Upper lobe of right lung (tissue), 1 donor: ENCODE measurements around the gene MVK. TPM values are rescaled to one million over a fixed set of nuclear protein-coding genes. Genes with fewer than 3 reads are reported as not detected.

ENCODE experiments used
- ATAC-seq: fragments of 200-7000 bp; cut with Tn5 transposase; one replicate; pipeline ENCODE4 v1.9.1; 2020; ENCODE audit warnings: mild to moderate bottlenecking, moderate library complexity
- DNase-seq: peaks from one replicate; pipeline ENCODE4 v3.0.0-alpha.2; 2020
- H3K27ac ChIP-seq: fragments of 200-600 bp; one replicate; pipeline ENCODE4 v1.8.0; 2022
- H3K27me3 ChIP-seq: fragments of 200-600 bp; one replicate; pipeline ENCODE4 v1.8.0; 2022; ENCODE audit warnings: mild to moderate bottlenecking
- H3K36me3 ChIP-seq: fragments of 200-600 bp; one replicate; pipeline ENCODE4 v1.8.0; 2022
- H3K4me1 ChIP-seq: fragments of 200-600 bp; one replicate; pipeline ENCODE4 v1.8.0; 2022
- H3K4me3 ChIP-seq: fragments of 200-600 bp; one replicate; pipeline ENCODE4 v1.8.0; 2022; ENCODE audit warnings: mild to moderate bottlenecking
- H3K9me3 ChIP-seq: fragments of 200-600 bp; one replicate; pipeline ENCODE4 v1.8.0; 2022
- CTCF ChIP-seq: fragments of 200-600 bp; IDR thresholded peaks from one replicate; pipeline ENCODE4 v1.8.0; 2022; ENCODE audit warnings: antibody characterized with exemption
- intact Hi-C: fragments of 100-400 bp; cut with DNase I; formaldehyde crosslinking; loops from one replicate; pipeline ENCODE4 v1.11.0; 2022
- total RNA-seq: library from RNA; stranded (reverse); fragmentation: NEBNext Ultra II Directional; extraction: Animal tissue kit (Norgen Biotek cat#: 25700); gene quantifications from one replicate; pipeline ENCODE4 v1.2.1, GENCODE V29; 2021
- donor health status: DM: no; HTN: yes; CAD: no; lungs with severe emphysema.

The MVK gene
- total RNA-seq, 1 donor from 2014 or later: 27.3 TPM

- DNase-seq: no peak
- no peaks in the 10 kb centered on the region for H3K4me1 ChIP-seq
- no peak for ATAC-seq
- TF ChIP-seq CTCF: no peak
- H3K27me3 ChIP-seq: peaks cover 18% of the 10 kb centered on the region
- no peaks in the 10 kb centered on the region for H3K36me3 ChIP-seq
- no peak overlapping the region for H3K27ac ChIP-seq
- H3K9me3 ChIP-seq: no peaks in the 10 kb centered on the region
- intact Hi-C loops: no loop called here
- no peak overlapping the region for H3K4me3 ChIP-seq
Measured at GRCh38 chr12:109632342-109632741, 58.7 kb downstream of the MVK start.

- H3K4me1 ChIP-seq: no peaks in the 10 kb centered on the region
- TF ChIP-seq CTCF: no peak
- DNase-seq (no peak), ATAC-seq (no peak)
- peaks cover 18% of the 10 kb centered on the region for H3K27me3 ChIP-seq
- no peak overlapping the region for H3K4me3 ChIP-seq
- H3K27ac ChIP-seq: no peak overlapping the region
- no peaks in the 10 kb centered on the region for H3K36me3 ChIP-seq
- H3K9me3 ChIP-seq: no peaks in the 10 kb centered on the region
- intact Hi-C loops: no loop called here
Measured at GRCh38 chr12:109635717-109636116, 62.1 kb downstream of the MVK start.

GRCh38 chr12:109637348-109637747 is 63.8 kb downstream of the MVK start:
- Histone ChIP-seq H3K36me3 (no peaks in the 10 kb centered on the region), H3K9me3 (no peaks in the 10 kb centered on the region), H3K27me3 (peaks cover 12% of the 10 kb centered on the region), H3K4me3 (no peak overlapping the region), H3K4me1 (no peaks in the 10 kb centered on the region), H3K27ac (no peak overlapping the region)
- DNase-seq (no peak), ATAC-seq (no peak)
- TF ChIP-seq CTCF: no peak
- intact Hi-C loops: no loop called here

- H3K27ac ChIP-seq: no peak overlapping the region
- H3K9me3 ChIP-seq: no peaks in the 10 kb centered on the region
- no peak for DNase-seq
- no peak for ATAC-seq
- H3K36me3 ChIP-seq: no peaks in the 10 kb centered on the region
- no peaks in the 10 kb centered on the region for H3K4me1 ChIP-seq
- no peak for TF ChIP-seq CTCF
- peaks cover 7% of the 10 kb centered on the region for H3K27me3 ChIP-seq
- no peak overlapping the region for H3K4me3 ChIP-seq
- intact Hi-C loops: no loop called here
Measured at GRCh38 chr12:109637996-109638395, 64.4 kb downstream of the MVK start.

GRCh38 chr12:109638735-109639134 is 65.1 kb downstream of the MVK start:
- Histone ChIP-seq H3K9me3 (no peaks in the 10 kb centered on the region), H3K36me3 (no peaks in the 10 kb centered on the region), H3K4me3 (no peak overlapping the region), H3K4me1 (no peaks in the 10 kb centered on the region), H3K27me3 (peaks cover 7% of the 10 kb centered on the region), H3K27ac (no peak overlapping the region)
- DNase-seq (no peak), ATAC-seq (no peak)
- no peak for TF ChIP-seq CTCF
- intact Hi-C loops: no loop called here

- no peak overlapping the region for H3K4me3 ChIP-seq
- no peaks in the 10 kb centered on the region for H3K9me3 ChIP-seq
- peaks cover 7% of the 10 kb centered on the region for H3K27me3 ChIP-seq
- ATAC-seq (no peak), DNase-seq (no peak)
- H3K36me3 ChIP-seq: no peaks in the 10 kb centered on the region
- intact Hi-C loops: no loop called here
- H3K27ac ChIP-seq: no peak overlapping the region
- no peak for TF ChIP-seq CTCF
- no peaks in the 10 kb centered on the region for H3K4me1 ChIP-seq
Measured at GRCh38 chr12:109639151-109639872, 65.7 kb downstream of the MVK start.
